Astrocyte of the spinal cord (primary cell): ENCODE data around the gene PSRC1.
"Not testable (repeated sequence)": the region's sequence is repeated elsewhere in the genome, so short reads cannot be mapped to it uniquely, and the experiment has no call there.

Source experiments
- DNase-seq: peaks from one replicate; pipeline ENCODE4 v3.0.0; 2011; ENCODE audit warnings: low read depth, low spot score
- H3K4me3 ChIP-seq: 2 replicates; pipeline ENCODE4 v1.5.1; 2011; ENCODE audit warnings: low read depth, mild to moderate bottlenecking, low read length, moderate library complexity
- CTCF ChIP-seq: IDR thresholded peaks from 2 replicates; pipeline ENCODE4 v1.5.1; 2012; ENCODE audit warnings: low read depth, mild to moderate bottlenecking, low read length, inconsistent platforms
- in situ Hi-C: cut with HindIII; loops from 2 replicates; pipeline ENCODE4 v1.10.0; 2017; ENCODE audit warnings: low sequenced_read_pairs

Gene PSRC1

GRCh38 chr1:109306832-109307273 is 23.9 kb upstream of the PSRC1 start, which contains the start of gene MYBPHL:
Gene MYBPHL (minus strand): TSS chr1:109307011. CDS start chr1:109306991, 20 bp downstream.
- DNase-seq = no peak
- TF ChIP-seq CTCF = no peak
- H3K4me3 ChIP-seq = no peak within 1 kb of the TSS
- in situ Hi-C loops = no loop called here

DNA sequence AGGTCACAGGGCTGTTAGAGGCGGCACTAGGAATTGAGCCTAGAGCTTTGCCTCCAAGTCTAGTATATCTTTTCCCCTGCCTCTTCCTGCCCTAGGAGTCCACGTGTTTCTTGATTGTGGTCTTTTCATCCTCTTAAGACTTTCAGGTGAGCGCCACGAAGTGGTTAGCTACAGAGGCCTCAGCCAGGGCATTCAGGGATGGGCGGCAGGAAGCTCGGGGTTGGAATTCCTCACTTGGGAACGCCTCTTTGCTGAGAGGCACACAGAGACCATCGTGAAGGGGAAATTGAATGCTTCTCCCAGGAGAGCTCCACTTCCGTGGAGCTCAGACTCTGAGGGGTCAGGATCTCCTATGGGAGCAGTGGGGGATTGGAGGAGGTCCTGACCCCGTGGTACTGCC is 23.0 kb upstream of the PSRC1 start:
- H3K4me3 ChIP-seq, in situ Hi-C loops, DNase-seq: not testable (repeated sequence)

GRCh38 chr1:109304226-109304920 is 21.4 kb upstream of the PSRC1 start:
- TF ChIP-seq CTCF = no peak
- in situ Hi-C loops = no loop called here
- H3K4me3 ChIP-seq = no peak overlapping the region
- no peak for DNase-seq

DNA sequence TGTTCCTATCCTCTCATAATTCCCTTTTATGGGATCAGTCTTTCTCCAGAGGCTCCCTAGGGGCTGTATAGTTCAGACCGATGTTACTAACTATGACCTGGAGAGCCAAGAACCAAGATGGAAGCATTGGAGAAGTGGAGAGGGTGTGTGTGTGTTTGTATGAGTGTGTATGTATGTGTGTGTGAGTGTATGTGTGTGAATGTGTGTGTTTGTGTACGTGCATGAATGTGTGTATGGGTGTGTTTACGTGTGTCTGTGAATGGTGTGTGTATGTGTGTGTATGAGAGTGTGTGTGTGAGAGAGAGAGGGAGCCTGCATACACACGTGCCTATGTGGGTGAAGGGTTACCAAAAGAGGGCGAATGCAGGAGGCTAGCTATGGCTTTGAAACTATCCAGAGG is 18.9 kb upstream of the PSRC1 start:
- in situ Hi-C loops = no loop called here
- H3K4me3 ChIP-seq = no peak overlapping the region
- DNase-seq = no peak
- no peak for TF ChIP-seq CTCF

- no peak for TF ChIP-seq CTCF
- in situ Hi-C loops = no loop called here
- H3K4me3 ChIP-seq = no peak overlapping the region
- DNase-seq = no peak
Observed at GRCh38 chr1:109300650-109301151, 17.8 kb upstream of the PSRC1 start.

- DNase-seq = peak; percentile 87
Observed at GRCh38 chr1:109299558-109300343, 16.8 kb upstream of the PSRC1 start.

More at GRCh38 chr1:109299558-109300343, 16.8 kb upstream of the PSRC1 start:
- in situ Hi-C loops = no loop called here
- TF ChIP-seq CTCF = no peak
- no peak overlapping the region for H3K4me3 ChIP-seq
